K562 (cell line): Measurements from ENCODE around the gene COPB2. TPM values are rescaled to one million over a fixed set of nuclear protein-coding genes. Genes with fewer than 3 reads are reported as not detected.

Experiments
- ATF7 ChIP-seq: fragments of 450-650 bp; IDR thresholded peaks from 2 replicates; pipeline ENCODE4 v1.7.1; 2014; ENCODE audit warnings: mild to moderate bottlenecking, moderate library complexity
- GABPA ChIP-seq: fragments of 200-800 bp; sonication (Bioruptor generic); conservative IDR thresholded peaks from 2 replicates; pipeline ENCODE4 v1.6.1; 2016; ENCODE audit warnings: low read depth, missing genetic modification characterization, missing compliant biosample characterization
- LEF1 ChIP-seq: fragments of 450-650 bp; IDR thresholded peaks from 2 replicates; pipeline ENCODE4 v1.6.1; 2016; ENCODE audit warnings: mild to moderate bottlenecking
- MAZ ChIP-seq, 2 experiments: fragments of 450-650 bp in 1 of 2; sonication (generic) in 1 of 2; formaldehyde crosslinking; IDR thresholded peaks in 1 of 2; conservative IDR thresholded peaks in 1 of 2; 2 replicates each; pipeline versions ENCODE4 v1.4.0 to v1.5.0; 2020; ENCODE audit warnings: mild to moderate bottlenecking in 1 of 2, missing genetic modification reagents in 1 of 2
- MTA1 ChIP-seq: fragments of 450-650 bp; IDR thresholded peaks from 2 replicates; pipeline ENCODE4 v1.6.1; 2017; ENCODE audit warnings: borderline replicate concordance
- POLR2H ChIP-seq: IDR thresholded peaks from 2 replicates; pipeline ENCODE4 v1.6.1; 2016; ENCODE audit warnings: missing genetic modification characterization, low read depth, mild to moderate bottlenecking, control low read depth, missing compliant biosample characterization, moderate library complexity
- SMARCE1 ChIP-seq: fragments of 450-650 bp; IDR thresholded peaks from 2 replicates; pipeline ENCODE4 v1.7.1; 2016; ENCODE audit warnings: mild to moderate bottlenecking
- SPI1 ChIP-seq: IDR thresholded peaks from 2 replicates; pipeline ENCODE4 v1.6.1; 2011; ENCODE audit warnings: low read depth, low read length, control low read depth, borderline replicate concordance
- TAF7 ChIP-seq: fragments of 450-650 bp; IDR thresholded peaks from 2 replicates; pipeline ENCODE4 v1.6.1; 2016; ENCODE audit warnings: missing genetic modification characterization, missing compliant biosample characterization
- TRIM24 ChIP-seq, 2 experiments: fragments of 450-650 bp; IDR thresholded peaks; 2 replicates each; pipeline ENCODE4 v1.6.1; 2016
- ZNF445 ChIP-seq: fragments of 250-450 bp; sonication (Bioruptor Pico); IDR thresholded peaks from 2 replicates; pipeline ENCODE4 v1.4.0; 2020; ENCODE audit warnings: low read depth, mild to moderate bottlenecking, moderate library complexity
- polyA plus RNA-seq, 8 experiments: library from polyadenylated mRNA; depleted of rRNA in 4 of 8; stranded (reverse) in 5 of 8; unstranded in 3 of 8; fragments of >200 nt; fragmentation: Nextera tagmentation in 2 of 8; fragmentation: Illumina TruSeq in 1 of 8; extraction: Ambion mirVana in 2 of 8; extraction: Trizol in 1 of 8; gene quantifications; 2 replicates each; pipeline versions ENCODE4 v1.2.1 to v1.2.3, GENCODE V29; 2011 to 2014; ENCODE audit warnings: inconsistent platforms in 1 of 8, missing spikeins in 1 of 8
- total RNA-seq, 7 experiments: library from RNA; depleted of rRNA in 6 of 7; stranded (reverse); fragments of >200 nt in 6 of 7; fragmentation: Illumina TruSeq in 2 of 7; extraction: Trizol in 2 of 7; gene quantifications; 2 replicates each; pipeline versions ENCODE4 v1.2.1 to v1.2.3, GENCODE V29; 2011 to 2021; ENCODE audit warnings: low replicate concordance in 1 of 7
- TF ChIP-seq, protein P1 (sequence below): sonication (generic); formaldehyde crosslinking; IDR thresholded peaks from 2 replicates; pipeline ENCODE4 v1.8.1; 2023; ENCODE audit warnings: missing genetic modification reagents, mild to moderate bottlenecking, borderline replicate concordance
- TF ChIP-seq, protein P2 (sequence below): IDR thresholded peaks from 2 replicates; pipeline ENCODE4 v1.6.1; 2012; ENCODE audit warnings: low read depth, low read length, improper control_type of control experiment, borderline replicate concordance
- TF ChIP-seq, protein P3 (sequence below), 2 experiments: fragments of 200-800 bp in 1 of 2; sonication (Bioruptor generic) in 1 of 2; sonication (generic) in 1 of 2; formaldehyde crosslinking in 1 of 2; IDR thresholded peaks in 1 of 2; conservative IDR thresholded peaks in 1 of 2; 2 replicates each; pipeline versions ENCODE4 v1.5.0 to v1.6.1; 2016 to 2020; ENCODE audit warnings: missing compliant biosample characterization in 1 of 2, missing genetic modification characterization in 1 of 2, missing genetic modification reagents in 1 of 2
- TF ChIP-seq, protein P4 (sequence below): sonication (generic); formaldehyde crosslinking; IDR thresholded peaks from 2 replicates; pipeline ENCODE4 v1.8.0; 2022; ENCODE audit warnings: mild to moderate bottlenecking, missing genetic modification reagents

Gene COPB2
- total and polyA plus RNA-seq, 9 of the 15 experiments (the other 6 are each of a cell fraction or from before 2014, with no cell fraction given) = 64.3 to 189 (median 130) TPM

DNA sequence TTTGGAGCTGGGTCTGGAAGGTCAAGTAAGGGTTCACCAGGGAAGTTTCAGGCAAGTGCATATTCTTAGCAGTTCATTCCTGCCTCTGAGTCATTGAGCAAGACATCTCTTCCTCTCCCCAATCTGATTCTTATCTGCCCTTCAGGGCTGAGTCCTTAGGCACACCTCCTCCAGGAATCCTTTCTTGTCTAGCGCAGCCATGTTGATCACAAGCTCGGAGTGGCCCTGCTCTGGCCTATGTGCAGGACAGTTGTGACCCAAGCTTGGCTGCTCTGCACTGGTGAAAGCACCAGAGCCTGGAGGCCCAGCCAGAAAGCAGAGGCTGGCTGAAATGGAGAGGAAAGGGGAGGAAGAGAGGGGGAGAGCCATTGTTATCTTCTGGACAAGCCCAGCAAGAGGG, 76.5 kb downstream of the COPB2 start (continued):
- TF ChIP-seq, protein P1, sequence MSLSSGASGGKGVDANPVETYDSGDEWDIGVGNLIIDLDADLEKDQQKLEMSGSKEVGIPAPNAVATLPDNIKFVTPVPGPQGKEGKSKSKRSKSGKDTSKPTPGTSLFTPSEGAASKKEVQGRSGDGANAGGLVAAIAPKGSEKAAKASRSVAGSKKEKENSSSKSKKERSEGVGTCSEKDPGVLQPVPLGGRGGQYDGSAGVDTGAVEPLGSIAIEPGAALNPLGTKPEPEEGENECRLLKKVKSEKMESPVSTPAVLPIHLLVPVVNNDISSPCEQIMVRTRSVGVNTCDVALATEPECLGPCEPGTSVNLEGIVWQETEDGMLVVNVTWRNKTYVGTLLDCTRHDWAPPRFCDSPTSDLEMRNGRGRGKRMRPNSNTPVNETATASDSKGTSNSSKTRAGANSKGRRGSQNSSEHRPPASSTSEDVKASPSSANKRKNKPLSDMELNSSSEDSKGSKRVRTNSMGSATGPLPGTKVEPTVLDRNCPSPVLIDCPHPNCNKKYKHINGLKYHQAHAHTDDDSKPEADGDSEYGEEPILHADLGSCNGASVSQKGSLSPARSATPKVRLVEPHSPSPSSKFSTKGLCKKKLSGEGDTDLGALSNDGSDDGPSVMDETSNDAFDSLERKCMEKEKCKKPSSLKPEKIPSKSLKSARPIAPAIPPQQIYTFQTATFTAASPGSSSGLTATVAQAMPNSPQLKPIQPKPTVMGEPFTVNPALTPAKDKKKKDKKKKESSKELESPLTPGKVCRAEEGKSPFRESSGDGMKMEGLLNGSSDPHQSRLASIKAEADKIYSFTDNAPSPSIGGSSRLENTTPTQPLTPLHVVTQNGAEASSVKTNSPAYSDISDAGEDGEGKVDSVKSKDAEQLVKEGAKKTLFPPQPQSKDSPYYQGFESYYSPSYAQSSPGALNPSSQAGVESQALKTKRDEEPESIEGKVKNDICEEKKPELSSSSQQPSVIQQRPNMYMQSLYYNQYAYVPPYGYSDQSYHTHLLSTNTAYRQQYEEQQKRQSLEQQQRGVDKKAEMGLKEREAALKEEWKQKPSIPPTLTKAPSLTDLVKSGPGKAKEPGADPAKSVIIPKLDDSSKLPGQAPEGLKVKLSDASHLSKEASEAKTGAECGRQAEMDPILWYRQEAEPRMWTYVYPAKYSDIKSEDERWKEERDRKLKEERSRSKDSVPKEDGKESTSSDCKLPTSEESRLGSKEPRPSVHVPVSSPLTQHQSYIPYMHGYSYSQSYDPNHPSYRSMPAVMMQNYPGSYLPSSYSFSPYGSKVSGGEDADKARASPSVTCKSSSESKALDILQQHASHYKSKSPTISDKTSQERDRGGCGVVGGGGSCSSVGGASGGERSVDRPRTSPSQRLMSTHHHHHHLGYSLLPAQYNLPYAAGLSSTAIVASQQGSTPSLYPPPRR (CRISPR knock-in tag) = no peak
- TF ChIP-seq SPI1 (peak; percentile 50; the same call in 1 of the 2 replicates), LEF1 (0 out of 2 replicates have a peak, but pooled peaks have one; percentile 26), MAZ (CRISPR knock-in tag; conservative IDR thresholded peaks at IDR 0.05 in 1 of 2, IDR thresholded peaks at IDR 0.05 in 1 of 2) (peak; percentile 28 to 39; a peak in 1 of 4 replicates), ATF7 (peak; percentile 56; the same call in 1 of the 2 replicates), POLR2H (tag) (no peak), TAF7 (tag) (peak; percentile 64), MTA1 (peak; percentile 53; the same call in 1 of the 2 replicates), GABPA (tag) (0 out of 2 replicates have a peak, but pooled peaks have one; percentile 11), ZNF445 (CRISPR knock-in tag) (no peak), SMARCE1 (peak; percentile 83), TRIM24 (IDR thresholded peaks at IDR 0.05) (peak in 1 of 2 experiments; percentile 50; a peak in 1 of 4 replicates)
- TF ChIP-seq, protein P2, sequence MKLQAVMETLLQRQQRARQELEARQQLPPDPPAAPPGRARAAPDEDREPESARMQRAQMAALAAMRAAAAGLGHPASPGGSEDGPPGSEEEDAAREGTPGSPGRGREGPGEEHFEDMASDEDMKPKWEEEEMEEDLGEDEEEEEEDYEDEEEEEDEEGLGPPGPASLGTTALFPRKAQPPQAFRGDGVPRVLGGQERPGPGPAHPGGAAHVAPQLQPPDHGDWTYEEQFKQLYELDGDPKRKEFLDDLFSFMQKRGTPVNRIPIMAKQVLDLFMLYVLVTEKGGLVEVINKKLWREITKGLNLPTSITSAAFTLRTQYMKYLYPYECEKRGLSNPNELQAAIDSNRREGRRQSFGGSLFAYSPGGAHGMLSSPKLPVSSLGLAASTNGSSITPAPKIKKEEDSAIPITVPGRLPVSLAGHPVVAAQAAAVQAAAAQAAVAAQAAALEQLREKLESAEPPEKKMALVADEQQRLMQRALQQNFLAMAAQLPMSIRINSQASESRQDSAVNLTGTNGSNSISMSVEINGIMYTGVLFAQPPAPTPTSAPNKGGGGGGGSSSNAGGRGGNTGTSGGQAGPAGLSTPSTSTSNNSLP = peak; percentile 77; the same call in 1 of the 2 replicates
- TF ChIP-seq, protein P3, sequence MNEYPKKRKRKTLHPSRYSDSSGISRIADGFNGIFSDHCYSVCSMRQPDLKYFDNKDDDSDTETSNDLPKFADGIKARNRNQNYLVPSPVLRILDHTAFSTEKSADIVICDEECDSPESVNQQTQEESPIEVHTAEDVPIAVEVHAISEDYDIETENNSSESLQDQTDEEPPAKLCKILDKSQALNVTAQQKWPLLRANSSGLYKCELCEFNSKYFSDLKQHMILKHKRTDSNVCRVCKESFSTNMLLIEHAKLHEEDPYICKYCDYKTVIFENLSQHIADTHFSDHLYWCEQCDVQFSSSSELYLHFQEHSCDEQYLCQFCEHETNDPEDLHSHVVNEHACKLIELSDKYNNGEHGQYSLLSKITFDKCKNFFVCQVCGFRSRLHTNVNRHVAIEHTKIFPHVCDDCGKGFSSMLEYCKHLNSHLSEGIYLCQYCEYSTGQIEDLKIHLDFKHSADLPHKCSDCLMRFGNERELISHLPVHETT (CRISPR knock-in tag; conservative IDR thresholded peaks at IDR 0.05 in 1 of 2, IDR thresholded peaks at IDR 0.05 in 1 of 2) = peak in 1 of 2 experiments; percentile 79; a peak in 2 of 4 replicates
- TF ChIP-seq, protein P4, sequence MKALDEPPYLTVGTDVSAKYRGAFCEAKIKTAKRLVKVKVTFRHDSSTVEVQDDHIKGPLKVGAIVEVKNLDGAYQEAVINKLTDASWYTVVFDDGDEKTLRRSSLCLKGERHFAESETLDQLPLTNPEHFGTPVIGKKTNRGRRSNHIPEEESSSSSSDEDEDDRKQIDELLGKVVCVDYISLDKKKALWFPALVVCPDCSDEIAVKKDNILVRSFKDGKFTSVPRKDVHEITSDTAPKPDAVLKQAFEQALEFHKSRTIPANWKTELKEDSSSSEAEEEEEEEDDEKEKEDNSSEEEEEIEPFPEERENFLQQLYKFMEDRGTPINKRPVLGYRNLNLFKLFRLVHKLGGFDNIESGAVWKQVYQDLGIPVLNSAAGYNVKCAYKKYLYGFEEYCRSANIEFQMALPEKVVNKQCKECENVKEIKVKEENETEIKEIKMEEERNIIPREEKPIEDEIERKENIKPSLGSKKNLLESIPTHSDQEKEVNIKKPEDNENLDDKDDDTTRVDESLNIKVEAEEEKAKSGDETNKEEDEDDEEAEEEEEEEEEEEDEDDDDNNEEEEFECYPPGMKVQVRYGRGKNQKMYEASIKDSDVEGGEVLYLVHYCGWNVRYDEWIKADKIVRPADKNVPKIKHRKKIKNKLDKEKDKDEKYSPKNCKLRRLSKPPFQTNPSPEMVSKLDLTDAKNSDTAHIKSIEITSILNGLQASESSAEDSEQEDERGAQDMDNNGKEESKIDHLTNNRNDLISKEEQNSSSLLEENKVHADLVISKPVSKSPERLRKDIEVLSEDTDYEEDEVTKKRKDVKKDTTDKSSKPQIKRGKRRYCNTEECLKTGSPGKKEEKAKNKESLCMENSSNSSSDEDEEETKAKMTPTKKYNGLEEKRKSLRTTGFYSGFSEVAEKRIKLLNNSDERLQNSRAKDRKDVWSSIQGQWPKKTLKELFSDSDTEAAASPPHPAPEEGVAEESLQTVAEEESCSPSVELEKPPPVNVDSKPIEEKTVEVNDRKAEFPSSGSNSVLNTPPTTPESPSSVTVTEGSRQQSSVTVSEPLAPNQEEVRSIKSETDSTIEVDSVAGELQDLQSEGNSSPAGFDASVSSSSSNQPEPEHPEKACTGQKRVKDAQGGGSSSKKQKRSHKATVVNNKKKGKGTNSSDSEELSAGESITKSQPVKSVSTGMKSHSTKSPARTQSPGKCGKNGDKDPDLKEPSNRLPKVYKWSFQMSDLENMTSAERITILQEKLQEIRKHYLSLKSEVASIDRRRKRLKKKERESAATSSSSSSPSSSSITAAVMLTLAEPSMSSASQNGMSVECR (CRISPR knock-in tag) = 0 out of 2 replicates have a peak, but pooled peaks have one; percentile 33
